ENCODE measurements around the gene ARL11.

Gene ARL11

GRCh38 chr13:49670828-49671227 lies 42.5 kb downstream of the ARL11 start:
- Histone ChIP-seq H3K4me2 (ENCODE audit: low read length) (no peak overlapping the region), H3K9me3 (ENCODE audit: control insufficient read depth, low read length) (no peaks in the 10 kb centered on the region), H3K9ac (no peak overlapping the region), H3K27me3 (ENCODE audit: control insufficient read depth, insufficient read depth, low read length) (no peaks in the 10 kb centered on the region), H3K79me2 (no peaks in the 10 kb centered on the region), H3K36me3 (ENCODE audit: control insufficient read depth, insufficient read depth, low read length) (no peaks in the 10 kb centered on the region), H3K27ac (no peak overlapping the region), H2AFZ (no peak overlapping the region), H3K4me3 (ENCODE audit: low read depth, low read length) (no peak overlapping the region), H3K4me1 (no peaks in the 10 kb centered on the region)
- no peak for TF ChIP-seq CTCF (IDR thresholded peaks at IDR 0.05)

- TF ChIP-seq CTCF (IDR thresholded peaks at IDR 0.05), result no peak
- Histone ChIP-seq H3K36me3 (ENCODE audit: control insufficient read depth, insufficient read depth, low read length) (no peaks in the 10 kb centered on the region), H3K4me3 (ENCODE audit: low read depth, low read length) (no peak overlapping the region), H3K79me2 (no peaks in the 10 kb centered on the region), H3K27me3 (ENCODE audit: control insufficient read depth, insufficient read depth, low read length) (no peaks in the 10 kb centered on the region), H3K27ac (no peak overlapping the region), H3K9ac (no peak overlapping the region), H3K4me1 (no peaks in the 10 kb centered on the region), H3K9me3 (ENCODE audit: control insufficient read depth, low read length) (no peaks in the 10 kb centered on the region), H2AFZ (no peak overlapping the region), H3K4me2 (ENCODE audit: low read length) (no peak overlapping the region)
Observed at GRCh38 chr13:49676581-49677298, 48.4 kb downstream of the ARL11 start.

- no peak for TF ChIP-seq CTCF (IDR thresholded peaks at IDR 0.05)
- Histone ChIP-seq H3K4me3 (ENCODE audit: low read depth, low read length) (no peak overlapping the region), H3K4me1 (no peaks in the 10 kb centered on the region), H3K4me2 (ENCODE audit: low read length) (no peak overlapping the region), H3K27me3 (ENCODE audit: control insufficient read depth, insufficient read depth, low read length) (no peaks in the 10 kb centered on the region), H3K9me3 (ENCODE audit: control insufficient read depth, low read length) (no peaks in the 10 kb centered on the region), H3K79me2 (no peaks in the 10 kb centered on the region), H2AFZ (no peak overlapping the region), H3K9ac (no peak overlapping the region), H3K36me3 (ENCODE audit: control insufficient read depth, insufficient read depth, low read length) (no peaks in the 10 kb centered on the region), H3K27ac (no peak overlapping the region)
Observed at GRCh38 chr13:49678191-49678914, 50.0 kb downstream of the ARL11 start.

- Histone ChIP-seq H3K79me2 (no peaks in the 10 kb centered on the region), H3K4me1 (no peaks in the 10 kb centered on the region), H3K4me2 (ENCODE audit: low read length) (no peak overlapping the region), H3K4me3 (ENCODE audit: low read depth, low read length) (no peak overlapping the region), H2AFZ (no peak overlapping the region), H3K27me3 (ENCODE audit: control insufficient read depth, insufficient read depth, low read length) (no peaks in the 10 kb centered on the region), H3K9me3 (ENCODE audit: control insufficient read depth, low read length) (no peaks in the 10 kb centered on the region), H3K27ac (no peak overlapping the region), H3K36me3 (ENCODE audit: control insufficient read depth, insufficient read depth, low read length) (no peaks in the 10 kb centered on the region), H3K9ac (no peak overlapping the region)
- TF ChIP-seq CTCF (IDR thresholded peaks at IDR 0.05), result peak; percentile 15
Observed at GRCh38 chr13:49679246-49679645, 50.9 kb downstream of the ARL11 start.

Measured in parathyroid adenoma (tissue), 2 donors.